Measurements from ENCODE around the gene ABCA2. TPM values are rescaled to one million over a fixed set of nuclear protein-coding genes. Genes with fewer than 3 reads are reported as not detected.
A peak's percentile ranks its signal among the peaks of the same experiment; 100 is the strongest.

ABCA2 gene
- total and polyA plus RNA-seq, 2 donors from 2014 or later: 39.2 to 72.1 TPM

GRCh38 chr9:137071282-137071681 lies 43.2 kb upstream of the ABCA2 start:
- Histone ChIP-seq H3K36me3 (ENCODE audit: control insufficient read depth in 2 of 3, insufficient read depth in 3 of 3, low read length in 3 of 3) (no peaks in the 10 kb centered on the region), H3K4me1 (ENCODE audit: control insufficient read depth in 2 of 3, insufficient read depth in 2 of 3, low read depth in 1 of 3, low read length in 3 of 3) (peaks cover 0 to 10% (median 4%) of the 10 kb centered on the region in 3 donors), H3K4me3 (ENCODE audit: low read length in 3 of 3) (peak overlapping the region in 1 of 3 donors; percentile 31), H3K9ac (ENCODE audit: low read length in 3 of 3) (peak overlapping the region in 1 of 3 donors; percentile 56), H3K27me3 (ENCODE audit: control insufficient read depth, insufficient read depth, low read length) (no peaks in the 10 kb centered on the region), H3K9me3 (ENCODE audit: control insufficient read depth in 2 of 3, insufficient read depth in 1 of 3, low read length in 3 of 3) (no peaks in the 10 kb centered on the region), H3K27ac (ENCODE audit: low read depth in 2 of 2, low read length in 2 of 2) (peak overlapping the region; percentile 51 to 78)
- TF ChIP-seq CTCF (IDR thresholded peaks at IDR 0.05; ENCODE audit: borderline replicate concordance, extremely low read depth, insufficient read depth): no peak
- intact Hi-C loops (cut with DNase I): no loop called here
- DNase-seq: peak in 1 of 5 donors; percentile 69
- no peak for FAIRE-seq

- Histone ChIP-seq H3K4me3 (ENCODE audit: low read length in 3 of 3) (peak overlapping the region in 1 of 3 donors; percentile 31), H3K4me1 (ENCODE audit: control insufficient read depth in 2 of 3, insufficient read depth in 2 of 3, low read depth in 1 of 3, low read length in 3 of 3) (peaks cover 0 to 10% (median 4%) of the 10 kb centered on the region in 3 donors), H3K9me3 (ENCODE audit: control insufficient read depth in 2 of 3, insufficient read depth in 1 of 3, low read length in 3 of 3) (no peaks in the 10 kb centered on the region), H3K27me3 (ENCODE audit: control insufficient read depth, insufficient read depth, low read length) (no peaks in the 10 kb centered on the region), H3K9ac (ENCODE audit: low read length in 3 of 3) (peak overlapping the region in 2 of 3 donors; percentile 19 to 56), H3K36me3 (ENCODE audit: control insufficient read depth in 2 of 3, insufficient read depth in 3 of 3, low read length in 3 of 3) (no peaks in the 10 kb centered on the region), H3K27ac (ENCODE audit: low read depth in 2 of 2, low read length in 2 of 2) (peak overlapping the region; percentile 51 to 78)
- FAIRE-seq (no peak), DNase-seq (peak in 1 of 5 donors; percentile 92)
- no peak for TF ChIP-seq CTCF (IDR thresholded peaks at IDR 0.05; ENCODE audit: borderline replicate concordance, extremely low read depth, insufficient read depth)
- intact Hi-C loops (cut with DNase I): no loop called here
Observed at GRCh38 chr9:137070906-137071275, 42.9 kb upstream of the ABCA2 start.

GRCh38 chr9:137070201-137070905 lies 42.3 kb upstream of the ABCA2 start, which contains the start of gene SAPCD2:
Gene SAPCD2, minus strand, starts transcription at chr9:137070557. Its CDS starts 97 bp downstream, at chr9:137070460.
- Histone ChIP-seq H3K4me3 (ENCODE audit: low read length in 3 of 3) (peak within 1 kb of the TSS in 1 of 3 donors; percentile 31), H3K27ac (ENCODE audit: low read depth in 2 of 2, low read length in 2 of 2) (peak within 1 kb of the TSS; percentile 51 to 78), H3K9ac (ENCODE audit: low read length in 3 of 3) (peak within 1 kb of the TSS in 2 of 3 donors; percentile 19 to 56), H3K27me3 (ENCODE audit: control insufficient read depth, insufficient read depth, low read length) (no peaks in the 10 kb centered on the region), H3K36me3 (ENCODE audit: control insufficient read depth in 2 of 3, insufficient read depth in 3 of 3, low read length in 3 of 3) (no peaks in the 10 kb centered on the region), H3K4me1 (ENCODE audit: control insufficient read depth in 2 of 3, insufficient read depth in 2 of 3, low read depth in 1 of 3, low read length in 3 of 3) (peaks cover 0 to 10% (median 4%) of the 10 kb centered on the region in 3 donors), H3K9me3 (ENCODE audit: control insufficient read depth in 2 of 3, insufficient read depth in 1 of 3, low read length in 3 of 3) (no peaks in the 10 kb centered on the region)
- TF ChIP-seq CTCF (IDR thresholded peaks at IDR 0.05; ENCODE audit: borderline replicate concordance, extremely low read depth, insufficient read depth): no peak
- intact Hi-C loops (cut with DNase I): no loop called here
- peak; percentile 15 for FAIRE-seq
- DNase-seq: peak; percentile 91 to 96 (median 94)

Data from kidney (tissue), 14 donors.